ENCODE measurements around the gene CYP4Z1.
"Not testable (repeated sequence)": the region's sequence is repeated elsewhere in the genome, so short reads cannot be mapped to it uniquely, and the experiment has no call there.

DNA sequence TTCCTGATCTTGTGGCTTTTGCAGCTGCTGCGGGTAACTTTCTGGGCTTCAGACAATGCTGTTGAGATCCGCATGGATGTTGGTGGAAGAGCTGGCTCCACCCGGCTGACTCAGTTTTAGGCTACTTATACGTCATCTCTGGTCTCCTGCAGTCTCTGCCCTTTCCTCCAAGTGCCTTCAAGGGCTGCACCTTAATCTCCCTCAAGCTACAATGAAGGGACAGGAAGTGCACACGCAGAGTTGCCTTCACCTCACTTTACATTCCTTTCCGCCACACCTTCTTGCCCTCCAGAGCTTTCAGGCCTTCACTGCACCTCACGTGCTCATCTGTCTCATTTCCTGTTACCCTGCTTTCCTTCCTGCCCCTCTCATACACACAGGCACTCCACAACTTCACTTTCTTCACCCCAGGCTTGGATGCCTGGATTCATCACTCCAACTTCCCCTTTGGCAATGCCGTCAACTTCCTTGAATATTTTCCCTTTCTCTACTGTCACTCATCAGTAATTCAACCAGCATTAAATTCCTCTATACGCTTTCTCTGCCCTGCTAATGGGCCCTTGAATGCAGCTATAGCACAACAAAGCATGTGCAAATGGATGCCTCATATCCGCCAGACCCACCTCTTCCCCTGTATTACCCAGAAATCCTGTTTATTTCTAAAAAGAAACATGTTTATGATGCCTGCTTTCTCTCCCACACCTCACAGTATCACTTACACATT is 41.0 kb downstream of the CYP4Z1 start:
- TF ChIP-seq, protein P1, sequence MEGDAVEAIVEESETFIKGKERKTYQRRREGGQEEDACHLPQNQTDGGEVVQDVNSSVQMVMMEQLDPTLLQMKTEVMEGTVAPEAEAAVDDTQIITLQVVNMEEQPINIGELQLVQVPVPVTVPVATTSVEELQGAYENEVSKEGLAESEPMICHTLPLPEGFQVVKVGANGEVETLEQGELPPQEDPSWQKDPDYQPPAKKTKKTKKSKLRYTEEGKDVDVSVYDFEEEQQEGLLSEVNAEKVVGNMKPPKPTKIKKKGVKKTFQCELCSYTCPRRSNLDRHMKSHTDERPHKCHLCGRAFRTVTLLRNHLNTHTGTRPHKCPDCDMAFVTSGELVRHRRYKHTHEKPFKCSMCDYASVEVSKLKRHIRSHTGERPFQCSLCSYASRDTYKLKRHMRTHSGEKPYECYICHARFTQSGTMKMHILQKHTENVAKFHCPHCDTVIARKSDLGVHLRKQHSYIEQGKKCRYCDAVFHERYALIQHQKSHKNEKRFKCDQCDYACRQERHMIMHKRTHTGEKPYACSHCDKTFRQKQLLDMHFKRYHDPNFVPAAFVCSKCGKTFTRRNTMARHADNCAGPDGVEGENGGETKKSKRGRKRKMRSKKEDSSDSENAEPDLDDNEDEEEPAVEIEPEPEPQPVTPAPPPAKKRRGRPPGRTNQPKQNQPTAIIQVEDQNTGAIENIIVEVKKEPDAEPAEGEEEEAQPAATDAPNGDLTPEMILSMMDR (IDR thresholded peaks at IDR 0.05), result not testable (repeated sequence)
- not testable (repeated sequence) for TF ChIP-seq POLR2AphosphoS5, POLR2A (IDR thresholded peaks at IDR 0.05)

Data from upper lobe of left lung (tissue), 4 donors.